Aortic smooth muscle cell (primary cell): ENCODE results near the gene GSDME. TPM values are rescaled to one million over a fixed set of nuclear protein-coding genes. Genes with fewer than 3 reads are reported as not detected.

ENCODE experiments used
- total RNA-seq: library from RNA; depleted of rRNA; stranded (reverse); fragments of >200 nt; gene quantifications from 2 replicates; pipeline ENCODE4 v1.2.3, GENCODE V29; 2014

The GSDME gene
- 23.6 and 24.3 TPM in 2 replicates for total RNA-seq

DNA sequence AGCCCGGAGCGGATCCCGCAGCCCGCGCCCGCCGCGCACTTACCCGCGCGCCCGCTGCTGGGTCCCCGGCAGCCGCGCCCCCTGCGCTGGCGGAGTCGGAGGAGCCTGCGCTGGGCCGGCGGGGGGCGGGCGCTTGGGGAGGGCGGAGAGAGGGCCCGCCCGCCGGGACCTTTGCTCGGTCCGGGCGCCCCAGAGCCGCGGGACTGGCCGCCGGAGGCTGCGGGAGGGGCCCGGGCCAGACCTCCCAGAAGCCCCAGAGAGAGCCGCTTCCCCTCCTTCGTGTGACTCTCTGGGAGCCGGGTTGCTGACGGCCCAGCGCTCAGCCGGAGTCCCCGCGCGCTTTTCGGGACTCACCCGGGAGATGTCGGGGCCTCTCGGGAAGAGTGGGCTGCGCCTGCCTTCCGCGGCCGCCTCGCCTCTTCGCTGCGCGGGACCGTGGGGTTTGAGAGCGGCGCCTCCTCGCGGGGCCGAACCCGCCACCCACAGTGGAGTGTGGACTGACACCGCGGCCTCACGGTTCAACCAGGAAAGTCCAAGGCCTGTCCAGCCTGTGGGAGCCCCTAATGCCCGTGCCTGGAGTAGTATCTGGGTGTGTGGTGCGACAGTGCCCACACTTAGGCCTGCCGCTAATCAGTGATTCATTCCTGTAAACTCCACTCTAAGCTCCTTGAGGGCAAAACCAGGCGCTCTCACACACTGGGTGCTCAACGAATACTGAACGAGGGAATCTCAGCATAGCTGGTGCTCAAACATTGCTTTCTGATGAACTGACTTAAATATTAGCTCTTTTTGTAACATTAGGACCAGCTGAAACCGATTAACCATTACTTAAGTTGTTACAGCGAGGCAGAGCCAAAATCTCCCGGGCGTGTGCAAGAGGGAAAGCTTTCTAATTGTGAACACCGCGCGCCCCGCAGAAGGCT, at the start of gene GSDME:
Gene GSDME (minus strand): TSS at position 112 of the 923 bp plus-strand sequence. CDS start 7,690 bp downstream, outside the sequence.

Other genes starting within 250 kb of the GSDME start
- 20.9 and 33.6 TPM in 2 replicates for gene PALS2, start 184.0 kb downstream of the GSDME start, total RNA-seq
- gene OSBPL3, start 222.7 kb upstream of the GSDME start, total RNA-seq, result 9.9 and 10.6 TPM in 2 replicates